Hepatocyte (in vitro differentiated cells): ENCODE results near the gene GAGE1.
"Not testable (repeated sequence)": the region's sequence is repeated elsewhere in the genome, so short reads cannot be mapped to it uniquely, and the experiment has no call there.

Experiments
- CTCF ChIP-seq: fragments of 200-600 bp; sonication (generic); IDR thresholded peaks from 2 replicates; pipeline ENCODE4 v1.5.1; 2016; ENCODE audit warnings: antibody characterized with exemption, mild to moderate bottlenecking; ENCODE audit not compliant: poor library complexity
- EZH2 ChIP-seq: fragments of 200-600 bp; sonication (generic); IDR thresholded peaks from 2 replicates; pipeline ENCODE4 v1.6.1; 2016; ENCODE audit warnings: antibody characterized with exemption, mild to moderate bottlenecking, borderline replicate concordance
- EZH2phosphoT487 ChIP-seq: fragments of 200-600 bp; sonication (generic); IDR thresholded peaks from one replicate; pipeline ENCODE4 v1.6.1; 2018; ENCODE audit warnings: antibody characterized with exemption, mild to moderate bottlenecking, low read depth, moderate library complexity; ENCODE audit not compliant: unreplicated experiment, severe bottlenecking

GRCh38 chrX:49550989-49551388 lies 47.8 kb upstream of the GAGE1 start, which contains the start of gene GAGE12E:
- not testable (repeated sequence) for TF ChIP-seq EZH2, CTCF, EZH2phosphoT487
